ENCODE results near the gene NKX1-2. TPM values are rescaled to one million over a fixed set of nuclear protein-coding genes. Genes with fewer than 3 reads are reported as not detected.
"Not testable (repeated sequence)": the region's sequence is repeated elsewhere in the genome, so short reads cannot be mapped to it uniquely, and the experiment has no call there.

The NKX1-2 gene
- total RNA-seq, 2 donors from 2014 or later, result 0.07 TPM; not detected in 1

GRCh38 chr10:124436191-124436638, 13.6 kb downstream of the NKX1-2 start:
- H3K9me3 ChIP-seq, result no peaks in the 10 kb centered on the region
- TF ChIP-seq CTCF (IDR thresholded peaks at IDR 0.05), result no peak
- no peaks in the 10 kb centered on the region for H3K27me3 ChIP-seq
- no peaks in the 10 kb centered on the region for H3K36me3 ChIP-seq
- no peak for DNase-seq
- intact Hi-C loops (cut with DNase I), result no loop called here
- H3K27ac ChIP-seq, result no peak overlapping the region
- H3K9ac ChIP-seq (ENCODE audit: low read depth in 2 of 2, low read length in 2 of 2), result no peak overlapping the region
- H3K4me1 ChIP-seq, result no peaks in the 10 kb centered on the region
- no peak overlapping the region for H3K4me3 ChIP-seq

- DNase-seq; H3K36me3 ChIP-seq; H3K9ac ChIP-seq (ENCODE audit: low read depth in 2 of 2, low read length in 2 of 2); intact Hi-C loops (cut with DNase I); H3K4me3 ChIP-seq; H3K27ac ChIP-seq; H3K27me3 ChIP-seq; H3K9me3 ChIP-seq; H3K4me1 ChIP-seq: not testable (repeated sequence)
Measured at GRCh38 chr10:124435683-124436082, 14.2 kb downstream of the NKX1-2 start.

GRCh38 chr10:124433461-124433860, 16.4 kb downstream of the NKX1-2 start:
- Histone ChIP-seq H3K4me1 (no peaks in the 10 kb centered on the region), H3K9ac (ENCODE audit: low read depth in 2 of 2, low read length in 2 of 2) (no peak overlapping the region), H3K27me3 (no peaks in the 10 kb centered on the region), H3K36me3 (no peaks in the 10 kb centered on the region), H3K4me3 (no peak overlapping the region), H3K9me3 (no peaks in the 10 kb centered on the region), H3K27ac (no peak overlapping the region)
- no peak for TF ChIP-seq CTCF (IDR thresholded peaks at IDR 0.05)
- DNase-seq, result no peak
- intact Hi-C loops (cut with DNase I), result no loop called here

GRCh38 chr10:124430077-124430476, 19.8 kb downstream of the NKX1-2 start:
- H3K9ac ChIP-seq (ENCODE audit: low read depth in 2 of 2, low read length in 2 of 2), result no peak overlapping the region
- no peak overlapping the region for H3K27ac ChIP-seq
- H3K27me3 ChIP-seq, result peaks cover 4% of the 10 kb centered on the region
- DNase-seq, result no peak
- H3K4me3 ChIP-seq, result no peak overlapping the region
- no peaks in the 10 kb centered on the region for H3K4me1 ChIP-seq
- no peaks in the 10 kb centered on the region for H3K36me3 ChIP-seq
- H3K9me3 ChIP-seq, result no peaks in the 10 kb centered on the region
- intact Hi-C loops (cut with DNase I), result no loop called here
- TF ChIP-seq CTCF (IDR thresholded peaks at IDR 0.05), result no peak

- Histone ChIP-seq H3K36me3 (no peaks in the 10 kb centered on the region), H3K27ac (no peak overlapping the region), H3K4me1 (no peaks in the 10 kb centered on the region), H3K27me3 (peaks cover 4% of the 10 kb centered on the region), H3K4me3 (no peak overlapping the region), H3K9me3 (no peaks in the 10 kb centered on the region), H3K9ac (ENCODE audit: low read depth in 2 of 2, low read length in 2 of 2) (no peak overlapping the region)
- intact Hi-C loops (cut with DNase I), result no loop called here
- no peak for TF ChIP-seq CTCF (IDR thresholded peaks at IDR 0.05)
- DNase-seq, result no peak
Measured at GRCh38 chr10:124429576-124429975, 20.3 kb downstream of the NKX1-2 start.

- H3K9ac ChIP-seq (ENCODE audit: low read depth in 2 of 2, low read length in 2 of 2), result no peak overlapping the region
- DNase-seq, result no peak
- intact Hi-C loops (cut with DNase I), result no loop called here
- H3K9me3 ChIP-seq, result no peaks in the 10 kb centered on the region
- no peaks in the 10 kb centered on the region for H3K4me1 ChIP-seq
- no peak overlapping the region for H3K27ac ChIP-seq
- peaks cover 4% of the 10 kb centered on the region for H3K27me3 ChIP-seq
- H3K36me3 ChIP-seq, result no peaks in the 10 kb centered on the region
- no peak for TF ChIP-seq CTCF (IDR thresholded peaks at IDR 0.05)
- no peak overlapping the region for H3K4me3 ChIP-seq
Measured at GRCh38 chr10:124428207-124428777, 21.5 kb downstream of the NKX1-2 start.
